ENCODE results near the gene CAPN5.
"Not testable (repeated sequence)": the region's sequence is repeated elsewhere in the genome, so short reads cannot be mapped to it uniquely, and the experiment has no call there.

The CAPN5 gene

GRCh38 chr11:77042111-77042726 is 24.6 kb upstream of the CAPN5 start:
- TF ChIP-seq CTCF (IDR thresholded peaks at IDR 0.05; ENCODE audit: insufficient read depth, low read depth, low read length, missing control alignments): no peak
- no peak overlapping the region for H3K4me3 ChIP-seq (ENCODE audit: low read length)
- no peak for DNase-seq (ENCODE audit: low read depth)

GRCh38 chr11:77044356-77044755 is 22.4 kb upstream of the CAPN5 start:
- H3K4me3 ChIP-seq (ENCODE audit: low read length): no peak overlapping the region
- DNase-seq (ENCODE audit: low read depth): no peak
- no peak for TF ChIP-seq CTCF (IDR thresholded peaks at IDR 0.05; ENCODE audit: insufficient read depth, low read depth, low read length, missing control alignments)

GRCh38 chr11:77044886-77045285 is 21.9 kb upstream of the CAPN5 start:
- TF ChIP-seq CTCF (IDR thresholded peaks at IDR 0.05; ENCODE audit: insufficient read depth, low read depth, low read length, missing control alignments): no peak
- no peak for DNase-seq (ENCODE audit: low read depth)
- no peak overlapping the region for H3K4me3 ChIP-seq (ENCODE audit: low read length)

GRCh38 chr11:77046060-77046501 is 20.7 kb upstream of the CAPN5 start:
- peak; percentile 46 for TF ChIP-seq CTCF (IDR thresholded peaks at IDR 0.05; ENCODE audit: insufficient read depth, low read depth, low read length, missing control alignments)
- H3K4me3 ChIP-seq (ENCODE audit: low read length): no peak overlapping the region
- peak; percentile 56 for DNase-seq (ENCODE audit: low read depth)

GRCh38 chr11:77047007-77047927 is 19.5 kb upstream of the CAPN5 start:
- TF ChIP-seq CTCF (IDR thresholded peaks at IDR 0.05; ENCODE audit: insufficient read depth, low read depth, low read length, missing control alignments): peak; percentile 61
- peak; percentile 89 for DNase-seq (ENCODE audit: low read depth)
- H3K4me3 ChIP-seq (ENCODE audit: low read length): peak overlapping the region; percentile 44

- DNase-seq (ENCODE audit: low read depth); H3K4me3 ChIP-seq (ENCODE audit: low read length): not testable (repeated sequence)
Observed at GRCh38 chr11:77047928-77048446, 18.8 kb upstream of the CAPN5 start.

- no peak overlapping the region for H3K4me3 ChIP-seq (ENCODE audit: low read length)
- TF ChIP-seq CTCF (IDR thresholded peaks at IDR 0.05; ENCODE audit: insufficient read depth, low read depth, low read length, missing control alignments): no peak
- no peak for DNase-seq (ENCODE audit: low read depth)
Observed at GRCh38 chr11:77049026-77049425, 17.7 kb upstream of the CAPN5 start.

Measured in epithelial cell of esophagus (primary cell).